Measurements from ENCODE around the gene VMAC. TPM values are rescaled to one million over a fixed set of nuclear protein-coding genes. Genes with fewer than 3 reads are reported as not detected.

Gene VMAC
- polyA plus RNA-seq, 10 donors, result 2.5 to 5.0 (median 3.1) TPM

DNA sequence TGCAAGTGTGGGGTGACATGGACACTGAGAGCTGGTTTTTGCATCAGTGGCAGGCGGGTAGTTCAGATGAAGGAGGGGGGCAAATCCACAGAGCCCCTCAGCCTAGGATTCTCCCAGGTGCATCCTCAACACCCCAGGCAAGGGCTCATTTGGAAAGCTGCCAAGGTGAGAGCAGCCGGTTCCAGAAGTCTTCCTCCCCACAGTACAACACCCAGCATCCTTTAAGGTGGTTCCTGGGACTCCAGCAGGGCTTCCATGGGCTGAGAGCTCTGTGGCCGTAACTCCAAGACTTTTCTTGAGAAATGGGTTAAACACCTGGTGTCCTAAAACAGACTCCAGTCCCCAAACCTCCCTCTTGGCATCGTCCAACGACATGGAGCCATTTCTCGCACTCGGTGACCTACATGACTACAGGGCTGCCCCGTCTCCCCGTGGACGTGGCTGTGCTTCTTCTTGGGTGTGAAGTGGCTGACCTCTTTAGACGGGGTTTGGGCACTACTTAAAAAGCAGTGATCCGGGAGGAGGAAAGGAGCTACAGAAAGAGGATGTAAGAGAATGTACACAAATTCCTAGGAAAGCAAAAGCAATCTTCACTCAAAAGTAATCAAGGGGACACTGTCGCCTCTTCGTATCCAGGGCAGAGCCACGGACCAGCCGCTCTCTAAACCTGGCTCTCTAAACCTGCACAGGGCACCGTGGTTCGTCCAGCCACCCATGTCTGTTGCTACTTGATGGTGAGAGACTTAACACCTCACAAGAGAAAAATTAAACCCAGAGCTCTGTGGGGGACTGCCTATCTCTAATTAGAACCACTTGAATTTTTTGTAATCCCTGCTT, 47.7 kb downstream of the VMAC start:
- peak in 1 of 3 donors; percentile 28 for DNase-seq

DNA sequence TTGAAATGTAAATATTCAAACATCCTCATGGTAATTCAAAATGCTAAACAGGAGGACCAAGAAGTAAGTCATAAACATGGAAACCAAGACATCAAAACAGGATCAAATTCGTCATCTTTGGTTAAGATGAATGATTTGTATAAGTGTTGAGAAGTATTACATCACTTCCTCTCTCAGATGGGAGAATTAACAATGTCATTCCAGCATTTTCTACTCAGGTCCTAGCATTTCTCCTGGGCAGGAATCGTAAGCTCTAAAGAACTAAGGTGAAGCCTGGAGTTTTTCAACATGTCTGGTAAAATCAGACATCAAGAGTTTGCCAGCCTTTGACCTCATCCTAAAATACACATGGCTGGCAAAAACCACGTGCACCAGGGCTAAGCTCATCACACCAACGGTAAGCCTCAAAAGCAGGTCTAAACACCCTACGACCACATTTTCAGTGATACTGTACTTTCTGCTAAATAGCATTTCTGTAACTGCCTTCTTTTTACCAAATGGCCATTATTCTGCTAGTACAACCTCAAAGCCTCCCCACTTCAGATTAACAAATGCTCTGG, 48.4 kb downstream of the VMAC start:
- no peak for DNase-seq

DNA sequence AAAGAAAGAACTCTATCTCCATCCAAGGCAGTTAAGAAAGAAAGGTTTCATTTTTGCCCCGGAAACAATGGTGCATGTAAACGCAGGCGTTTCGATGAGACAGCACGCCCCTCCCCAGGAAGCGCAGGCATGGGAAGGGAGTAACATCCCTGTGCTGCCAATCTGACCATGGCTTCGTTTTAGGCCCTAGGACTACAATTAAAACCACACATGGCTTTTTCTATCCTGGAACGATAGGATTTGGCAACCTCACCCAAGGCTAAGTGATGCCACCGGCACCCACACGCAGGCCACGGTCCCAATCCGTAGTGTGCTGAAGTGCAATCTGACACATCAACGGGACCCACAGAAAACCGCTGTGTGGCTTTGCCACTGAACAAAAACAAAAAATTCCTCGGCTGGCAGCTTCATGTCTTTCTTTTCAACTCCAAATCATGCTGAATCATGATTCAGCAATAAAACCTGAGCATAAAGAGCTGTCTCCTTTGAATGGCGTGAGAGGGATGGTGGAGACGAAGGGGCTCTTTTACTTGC, 49.1 kb downstream of the VMAC start:
- DNase-seq, result no peak

DNA sequence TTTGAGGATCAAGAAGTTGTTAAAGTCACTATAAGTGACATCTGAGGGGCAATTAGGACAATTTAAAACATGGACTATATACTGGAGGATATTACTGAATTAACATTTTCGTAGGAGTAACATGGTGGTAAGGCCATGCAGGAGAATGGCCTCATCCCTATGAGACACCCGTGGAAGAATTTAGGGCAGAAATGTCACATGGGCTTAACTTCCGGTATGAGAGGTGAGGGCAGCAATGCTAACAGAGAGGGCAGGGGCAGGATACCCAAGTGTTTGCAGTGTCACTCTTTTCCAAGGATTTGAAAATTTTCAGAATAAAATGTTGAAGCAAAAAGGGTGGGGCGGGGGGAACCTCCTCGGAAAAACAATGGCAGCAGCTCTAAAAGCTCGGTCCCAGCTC, 49.6 kb downstream of the VMAC start:
- DNase-seq, result no peak

DNA sequence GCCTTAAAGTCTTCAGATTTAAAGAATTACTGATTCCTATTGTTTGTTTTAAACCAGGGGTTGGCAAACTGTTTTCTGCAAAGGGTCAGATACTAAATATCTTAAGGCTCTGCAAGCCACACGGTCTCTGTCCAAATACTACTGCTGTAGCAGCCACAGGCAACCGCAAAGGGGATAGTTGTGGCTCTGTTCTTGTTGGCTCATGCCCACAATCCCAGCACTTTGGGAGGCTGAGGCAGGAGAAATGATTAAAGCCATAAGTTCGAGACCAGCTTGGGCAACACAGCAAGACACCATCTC, 50.9 kb downstream of the VMAC start:
- no peak for DNase-seq

DNA sequence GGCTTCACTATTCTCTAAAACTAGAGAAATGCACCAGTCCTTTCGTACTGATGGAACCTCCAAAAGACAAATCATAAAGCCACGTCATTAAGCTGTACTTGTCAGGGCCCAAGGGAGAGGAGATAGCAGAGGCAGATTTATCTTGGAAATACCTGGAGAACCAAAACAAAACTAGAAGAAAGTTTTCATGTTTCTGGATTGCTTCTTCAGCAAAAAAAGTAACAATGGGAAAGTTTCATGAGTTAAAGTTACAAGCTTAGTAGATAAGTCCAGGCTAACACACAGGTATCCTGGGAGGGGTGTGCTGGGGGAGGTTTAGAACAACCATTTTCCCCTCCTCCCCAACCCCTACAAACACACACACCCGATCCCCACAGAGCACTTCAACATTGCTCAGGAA, 51.7 kb downstream of the VMAC start:
- no peak for DNase-seq

DNA sequence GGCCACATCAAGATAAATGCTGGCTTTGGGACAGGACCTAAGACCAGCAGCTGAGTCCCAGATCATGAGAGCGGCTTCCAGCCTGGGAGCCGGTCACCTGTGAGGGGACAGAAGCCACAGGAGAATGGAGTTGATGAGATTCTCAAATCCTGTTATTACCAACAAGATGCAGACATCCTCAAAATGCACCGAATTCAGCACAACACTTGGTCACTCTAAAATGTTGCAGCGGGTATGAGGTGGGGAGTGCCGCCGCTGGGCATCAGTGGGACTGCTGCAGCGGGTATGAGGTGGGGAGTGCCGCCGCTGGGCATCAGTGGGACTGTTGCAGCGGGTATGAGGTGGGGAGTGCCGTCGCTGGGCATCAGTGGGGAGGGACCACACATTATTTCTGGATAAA, 52.1 kb downstream of the VMAC start:
- no peak for DNase-seq

DNA sequence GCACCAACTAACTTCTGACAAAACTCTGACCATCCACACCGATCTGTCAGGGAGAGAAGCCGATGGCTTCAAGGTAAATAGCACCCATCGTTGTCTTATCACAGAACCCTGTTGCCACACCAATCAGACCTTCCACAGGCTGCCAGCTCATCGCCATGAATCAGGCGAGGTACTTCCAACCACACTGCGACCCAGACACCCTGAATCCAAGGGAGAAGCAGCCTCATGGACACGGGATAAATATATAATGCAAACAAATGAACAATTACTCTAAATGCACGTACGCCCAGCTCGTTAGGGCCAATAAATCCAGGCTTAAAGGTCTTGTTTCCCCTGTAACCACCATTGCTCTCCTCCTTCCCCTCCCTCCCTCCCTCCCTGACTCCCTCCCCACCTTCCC, 52.5 kb downstream of the VMAC start:
- DNase-seq, result no peak

DNA sequence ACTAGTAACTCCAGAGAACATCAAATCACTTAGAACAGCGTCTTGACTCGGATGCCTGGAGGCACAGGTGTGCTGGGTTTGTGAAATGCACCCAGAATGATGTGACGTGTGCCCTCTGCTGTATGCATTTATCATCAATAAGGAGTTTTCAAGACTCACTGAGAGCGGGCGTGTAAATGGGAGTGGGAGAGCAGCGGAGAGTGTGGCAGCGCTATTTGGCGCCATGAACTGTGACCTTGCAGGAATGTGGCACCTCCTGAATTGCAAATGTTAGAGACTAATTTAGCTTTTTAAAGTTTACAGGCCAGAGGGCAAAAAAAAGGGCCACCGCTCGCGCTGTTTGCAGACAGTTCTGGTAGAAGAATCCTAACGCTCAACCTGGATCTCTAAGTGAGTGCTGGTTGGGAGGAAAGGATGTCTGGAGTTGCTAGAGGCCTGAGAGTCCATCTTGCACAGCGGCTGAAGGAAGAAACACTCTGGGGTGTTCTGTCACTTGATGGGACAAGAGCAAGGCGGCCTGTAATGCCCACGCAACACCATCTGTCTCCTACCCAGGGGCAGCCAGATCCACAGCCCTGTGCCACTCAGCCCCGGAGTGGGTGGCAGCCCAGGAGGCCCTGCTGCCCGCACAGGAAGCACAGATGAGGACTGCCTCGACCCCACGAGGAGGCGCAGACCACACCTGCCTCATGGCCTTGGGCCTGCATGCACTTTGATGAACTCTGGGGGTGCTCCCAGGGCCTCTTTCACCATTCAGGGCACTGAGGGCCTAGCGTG, 53.6 kb downstream of the VMAC start:
- no peak for DNase-seq

DNA sequence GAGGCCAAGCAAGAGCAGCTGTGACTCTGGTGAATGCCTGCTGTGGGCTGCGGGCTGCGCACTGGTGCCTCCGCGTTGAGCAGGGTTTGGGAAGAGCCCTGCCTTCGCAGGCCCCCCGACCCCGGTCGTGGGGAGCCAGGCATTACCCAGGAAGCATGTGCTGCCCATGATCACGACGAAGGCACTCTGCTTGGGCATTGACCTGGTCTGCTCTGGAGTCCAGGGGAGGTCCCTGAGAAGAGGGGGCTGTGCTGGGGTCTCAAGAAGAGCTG, 54.1 kb downstream of the VMAC start:
- DNase-seq, result no peak

DNA sequence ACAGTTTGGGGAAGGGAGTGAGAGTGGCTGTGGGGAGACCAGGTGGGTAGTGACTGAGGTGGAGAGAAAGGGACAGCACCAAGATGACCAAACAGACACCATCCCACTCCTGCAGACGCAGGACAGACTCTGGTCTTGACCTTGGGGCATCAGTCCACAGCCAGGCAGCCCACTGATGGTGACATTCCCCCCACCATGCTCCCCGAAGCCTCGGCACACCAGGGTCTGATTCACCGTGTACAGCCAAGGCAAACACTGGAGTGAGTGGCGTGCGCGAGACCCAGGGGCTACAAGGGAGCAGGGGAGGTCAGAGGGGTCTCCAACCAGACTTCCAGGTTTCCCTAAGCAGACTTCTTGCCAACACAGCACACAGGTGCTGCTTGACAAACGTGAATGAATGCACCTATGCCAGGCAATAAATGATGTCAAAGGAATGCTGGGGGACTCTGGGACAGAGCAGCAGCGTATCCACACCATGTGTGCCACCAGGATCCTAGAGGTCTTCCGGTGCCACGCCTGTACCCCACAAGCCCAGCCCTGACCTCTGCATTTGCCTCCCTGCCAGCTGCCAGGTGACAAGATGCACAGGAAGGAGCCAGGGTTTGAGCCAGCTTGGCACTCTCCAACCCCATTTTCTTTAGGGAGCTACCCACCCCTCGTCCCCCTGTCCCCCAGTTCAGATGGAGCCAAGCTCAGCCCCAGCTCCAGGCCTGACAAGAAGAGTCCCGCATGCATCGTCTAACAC, 54.8 kb downstream of the VMAC start:
- DNase-seq, result no peak

Other genes starting within 250 kb of the VMAC start
- 100 to 1,000 TPM in 2 of 10 donors, 10 to 100 TPM in 8; 63.9 to 112 (median 74.4) TPM for gene MICOS13, start 224.4 kb upstream of the VMAC start, polyA plus RNA-seq (ENCODE audit: insufficient read length in 10 of 10)
- gene HSD11B1L, start 223.8 kb upstream of the VMAC start, polyA plus RNA-seq (ENCODE audit: insufficient read length in 10 of 10), result 1 to 10 TPM; 2.8 to 6.7 (median 5.1) TPM
- gene RPL36, start 214.6 kb upstream of the VMAC start, polyA plus RNA-seq (ENCODE audit: insufficient read length in 10 of 10), result 1,000 to 10,000 TPM in 9 of 10 donors, 100 to 1,000 TPM in 1; 814 to 1,432 (median 1,156) TPM
- 10 to 100 TPM; 41.6 to 58.6 (median 46.8) TPM for gene LONP1, start 184.7 kb upstream of the VMAC start, polyA plus RNA-seq (ENCODE audit: insufficient read length in 10 of 10)
- not detected for gene CATSPERD, start 184.2 kb upstream of the VMAC start, polyA plus RNA-seq (ENCODE audit: insufficient read length in 10 of 10)
- gene PRR22, start 120.1 kb upstream of the VMAC start, polyA plus RNA-seq (ENCODE audit: insufficient read length in 10 of 10), result 1 to 10 TPM in 9 of 10 donors, under 1 TPM in 1; 0.97 to 2.1 (median 1.5) TPM
- gene DUS3L, start 113.7 kb upstream of the VMAC start, polyA plus RNA-seq (ENCODE audit: insufficient read length in 10 of 10), result 10 to 100 TPM; 14.3 to 19.6 (median 17.1) TPM
- gene NRTN, start 99.8 kb upstream of the VMAC start, polyA plus RNA-seq (ENCODE audit: insufficient read length in 10 of 10), result 1 to 10 TPM in 2 of 10 donors, under 1 TPM in 8; 0.18 to 2.0 (median 0.33) TPM
- gene FUT6, start 65.2 kb upstream of the VMAC start, polyA plus RNA-seq (ENCODE audit: insufficient read length in 10 of 10), result not detected
- under 1 TPM in 7 of 10 donors, not detected in 3; 0.07 to 0.43 (median 0.20) TPM for gene FUT3, start 53.4 kb upstream of the VMAC start, polyA plus RNA-seq (ENCODE audit: insufficient read length in 10 of 10)
- gene FUT5, start 34.3 kb upstream of the VMAC start, polyA plus RNA-seq (ENCODE audit: insufficient read length in 10 of 10), result under 1 TPM in 3 of 10 donors, not detected in 7; 0.08 to 0.17 (median 0.13) TPM
- gene NDUFA11, start 1.1 kb upstream of the VMAC start, polyA plus RNA-seq (ENCODE audit: insufficient read length in 10 of 10), result 100 to 1,000 TPM; 142 to 217 (median 157) TPM
- 1 to 10 TPM; 3.2 to 8.3 (median 4.7) TPM for gene CAPS, start 9.4 kb downstream of the VMAC start, polyA plus RNA-seq (ENCODE audit: insufficient read length in 10 of 10)
- 10 to 100 TPM; 38.4 to 50.4 (median 46.4) TPM for gene RANBP3, start 73.3 kb downstream of the VMAC start, polyA plus RNA-seq (ENCODE audit: insufficient read length in 10 of 10)
- gene RFX2, start 205.6 kb downstream of the VMAC start, polyA plus RNA-seq (ENCODE audit: insufficient read length in 10 of 10), result 10 to 100 TPM in 1 of 10 donors, 1 to 10 TPM in 9; 5.2 to 10.9 (median 6.9) TPM
- gene ACSBG2, start 230.8 kb downstream of the VMAC start, polyA plus RNA-seq (ENCODE audit: insufficient read length in 10 of 10), result 1 to 10 TPM in 1 of 10 donors, under 1 TPM in 9; 0.11 to 1.5 (median 0.38) TPM